GM19463 (cell line): ENCODE data around the gene CES5A.
"Not testable (repeated sequence)": the region's sequence is repeated elsewhere in the genome, so short reads cannot be mapped to it uniquely, and the experiment has no call there.

Experiments used
- ATAC-seq: cut with Tn5 transposase; IDR thresholded peaks from one replicate; pipeline ENCODE4 v1.9.1; 2021; ENCODE audit warnings: mild to moderate bottlenecking, moderate library complexity; ENCODE audit not compliant: unreplicated experiment

Gene CES5A

DNA sequence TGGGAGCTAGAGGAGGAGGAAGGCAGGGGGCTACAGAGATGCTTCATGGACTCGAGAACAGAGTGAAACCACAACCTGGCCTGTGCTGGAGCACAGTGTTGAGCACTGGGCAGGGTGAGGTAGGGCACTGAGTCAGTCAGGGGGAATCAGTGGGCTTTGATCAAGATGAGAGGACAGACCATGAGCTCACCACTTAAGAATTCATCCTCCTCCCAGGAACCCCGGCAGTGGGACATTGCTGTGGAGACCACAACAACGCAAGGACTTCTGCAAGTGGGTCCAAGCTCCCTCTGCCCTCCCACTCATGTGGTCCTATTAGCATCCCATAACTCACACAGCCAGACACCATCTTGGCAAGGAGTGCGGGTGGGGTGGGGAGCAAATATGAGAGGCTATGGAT, 1.7 kb upstream of the CES5A start:
- ATAC-seq = no peak

DNA sequence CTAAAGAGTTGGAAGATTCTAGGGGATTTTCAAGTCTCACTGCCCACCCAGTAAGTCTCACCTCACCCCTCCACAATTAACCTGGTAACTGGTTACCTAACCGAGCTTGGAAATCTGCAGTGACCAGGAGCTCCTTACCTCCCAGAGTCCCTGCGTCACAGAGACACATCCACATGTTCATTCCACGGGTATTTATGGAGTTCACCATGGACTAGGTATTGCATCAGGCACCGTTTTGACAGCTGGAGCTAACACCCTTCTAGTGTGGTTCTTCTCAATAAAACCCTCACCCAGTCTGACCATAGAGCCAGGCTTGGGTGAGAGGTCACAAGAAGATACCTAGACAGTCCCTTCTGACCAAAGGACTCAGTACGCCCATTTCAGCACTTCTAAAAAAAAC, 2.1 kb downstream of the CES5A start:
- no peak for ATAC-seq

DNA sequence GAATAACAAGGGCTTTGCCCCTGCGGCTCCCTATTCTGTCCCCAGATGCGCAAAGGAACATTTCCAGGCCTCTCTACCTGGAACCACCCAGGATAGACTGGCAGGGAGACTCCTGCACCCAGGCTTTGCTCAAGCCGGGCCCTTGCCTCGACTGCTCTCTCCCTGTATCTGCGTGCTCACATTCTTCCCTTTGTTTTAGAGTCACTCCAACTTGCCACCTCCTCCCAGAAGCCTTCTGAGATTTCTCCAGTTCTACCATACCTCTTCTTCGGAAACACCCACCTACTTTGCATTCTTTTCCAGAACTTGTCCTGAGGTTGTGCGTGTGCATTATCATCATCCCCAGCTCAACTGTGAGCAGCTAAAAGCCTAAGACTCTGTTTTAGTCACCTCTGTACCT, 3.0 kb downstream of the CES5A start:
- ATAC-seq = no peak

DNA sequence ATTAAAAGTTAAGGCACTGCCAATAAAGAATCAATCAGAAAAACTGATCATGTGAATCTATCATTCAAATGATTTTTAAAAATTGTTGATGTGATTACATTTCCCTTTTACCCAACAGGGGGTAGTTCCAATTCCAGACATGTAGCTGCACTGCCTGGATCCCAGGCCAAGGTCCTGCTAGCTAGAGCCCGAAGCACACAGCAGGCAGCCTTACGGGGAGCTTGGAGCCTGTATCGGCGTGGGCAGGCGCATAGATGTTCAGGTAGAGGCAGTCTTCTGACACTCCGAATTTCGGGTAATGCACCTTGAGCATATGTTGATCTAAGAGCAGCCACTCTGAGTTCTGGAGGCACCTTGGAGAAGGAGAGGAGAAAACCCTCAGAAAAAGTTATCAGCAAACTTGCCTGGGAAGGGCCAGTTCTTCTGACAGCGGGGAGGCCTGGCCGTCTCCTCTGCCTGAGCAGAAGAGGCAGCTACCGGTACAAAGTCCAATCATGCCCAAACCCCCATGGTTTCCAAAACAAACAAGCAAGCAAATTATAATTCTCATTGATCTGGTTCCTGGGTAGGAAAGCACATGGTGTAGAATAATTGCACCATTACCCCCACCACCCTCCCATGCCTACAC, 3.6 kb downstream of the CES5A start:
- ATAC-seq = no peak

DNA sequence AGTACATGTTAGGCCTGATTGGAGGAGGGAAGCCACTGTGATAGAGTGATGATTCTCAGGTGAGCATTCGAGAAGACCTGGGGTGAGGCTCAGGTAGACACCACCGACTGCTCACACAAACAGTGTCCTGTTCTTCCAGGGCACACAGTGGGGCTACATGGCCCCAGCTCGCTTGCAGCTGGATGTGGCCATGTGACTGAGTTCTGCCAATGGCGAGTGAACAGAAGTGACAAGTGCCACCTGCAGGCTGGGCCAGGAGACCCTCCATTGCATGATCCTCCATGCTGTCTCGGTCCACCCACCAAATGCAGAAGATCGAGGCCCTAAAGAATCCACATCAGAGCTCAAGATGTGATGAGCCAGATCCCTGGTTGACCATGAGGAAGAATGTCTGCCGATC, 6.2 kb downstream of the CES5A start:
- ATAC-seq = no peak

DNA sequence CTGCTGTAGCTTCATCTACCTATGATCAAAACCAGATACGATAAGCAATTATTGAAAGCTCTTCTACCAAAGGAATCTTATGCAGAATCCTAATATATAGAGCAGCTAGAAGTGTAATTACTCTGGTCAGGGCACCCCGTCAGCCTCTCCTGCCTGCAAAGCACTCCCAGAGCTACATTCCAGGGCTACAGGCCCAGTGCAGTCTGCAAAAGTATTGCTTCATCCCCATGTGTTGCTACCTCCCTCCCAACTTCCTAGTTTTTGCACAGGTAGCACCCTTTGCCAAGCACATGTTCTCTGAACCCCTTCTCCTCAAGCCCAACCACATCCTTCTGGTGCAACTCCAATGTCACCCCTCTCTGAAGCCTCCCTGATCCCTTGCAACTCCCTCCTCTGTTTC, 7.0 kb downstream of the CES5A start:
- ATAC-seq = no peak

DNA sequence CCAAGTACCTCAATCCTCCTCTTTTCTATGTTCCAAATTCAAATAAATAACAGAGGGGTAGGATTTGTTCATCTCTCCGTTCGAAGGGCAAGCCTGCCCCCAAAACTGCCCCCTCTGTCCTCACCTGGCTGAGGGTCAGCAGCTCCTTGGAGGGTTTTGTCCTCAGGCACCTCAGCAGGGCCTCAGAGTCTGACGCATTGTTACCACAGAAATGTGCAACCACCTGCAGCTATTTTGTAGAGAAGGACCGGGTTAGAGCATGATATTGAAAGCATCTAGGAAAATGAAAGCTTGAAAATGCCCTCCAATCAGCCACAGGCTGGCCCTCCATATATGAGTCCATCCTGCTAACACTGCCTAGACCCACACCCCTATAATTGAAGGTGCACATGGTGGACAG, 13.9 kb downstream of the CES5A start:
- ATAC-seq = no peak

DNA sequence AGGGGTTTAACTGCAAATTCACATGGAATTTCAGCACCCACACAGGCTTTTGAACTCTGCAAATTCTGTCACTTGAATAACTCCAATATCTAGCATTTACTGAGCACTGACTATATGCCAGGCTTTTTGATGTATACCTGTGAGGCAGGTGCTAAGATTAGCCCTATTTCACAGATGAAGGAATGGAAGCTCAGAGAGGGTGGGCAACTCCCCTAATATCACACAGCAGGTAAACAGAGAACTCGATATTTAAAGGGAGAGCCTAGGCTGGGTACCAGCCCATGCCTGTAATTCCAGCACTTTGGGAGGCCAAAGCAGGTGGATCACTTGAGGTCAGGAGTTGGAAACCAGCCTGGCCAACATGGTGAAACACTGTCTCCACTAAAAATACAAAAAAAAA, 17.5 kb downstream of the CES5A start:
- not testable (repeated sequence) for ATAC-seq

DNA sequence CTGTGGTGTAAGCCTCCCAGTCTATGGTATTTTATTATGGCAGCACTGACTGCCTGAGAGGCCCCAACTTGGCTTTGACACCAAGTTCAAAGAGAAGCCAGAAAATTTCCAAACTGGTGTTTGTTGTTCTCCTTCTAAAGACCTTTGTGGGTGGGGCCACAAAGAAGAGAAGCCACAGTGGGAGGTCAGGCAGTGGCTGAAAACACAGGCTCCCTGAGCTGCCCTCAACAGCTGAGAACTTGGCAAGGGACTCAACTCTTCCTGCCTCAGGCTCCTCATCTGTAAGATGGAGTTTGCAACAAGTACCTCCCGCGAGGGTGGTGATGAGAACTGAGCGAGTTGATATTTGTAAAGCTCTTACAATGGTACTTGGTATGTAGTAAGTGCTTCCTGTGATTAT, 18.2 kb downstream of the CES5A start:
- ATAC-seq = no peak

DNA sequence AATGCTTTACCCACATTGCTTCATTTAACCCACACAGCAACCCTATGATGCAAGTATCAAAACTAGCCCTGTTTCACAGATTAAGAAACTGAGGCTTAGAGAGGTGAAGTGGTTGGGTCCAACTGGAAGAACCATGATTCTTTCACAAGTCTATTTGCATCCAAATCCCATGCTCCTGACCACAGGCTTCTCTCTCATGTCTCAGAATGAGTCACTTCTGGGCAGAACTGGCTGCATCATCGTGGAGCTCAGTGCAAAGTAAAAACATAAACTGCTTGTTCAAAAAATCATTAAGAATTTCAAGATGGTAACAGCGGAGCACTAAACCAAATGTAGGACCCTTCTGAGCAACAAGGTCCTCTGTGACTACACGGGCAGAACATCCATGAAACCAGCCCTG, 22.1 kb downstream of the CES5A start:
- ATAC-seq = no peak

DNA sequence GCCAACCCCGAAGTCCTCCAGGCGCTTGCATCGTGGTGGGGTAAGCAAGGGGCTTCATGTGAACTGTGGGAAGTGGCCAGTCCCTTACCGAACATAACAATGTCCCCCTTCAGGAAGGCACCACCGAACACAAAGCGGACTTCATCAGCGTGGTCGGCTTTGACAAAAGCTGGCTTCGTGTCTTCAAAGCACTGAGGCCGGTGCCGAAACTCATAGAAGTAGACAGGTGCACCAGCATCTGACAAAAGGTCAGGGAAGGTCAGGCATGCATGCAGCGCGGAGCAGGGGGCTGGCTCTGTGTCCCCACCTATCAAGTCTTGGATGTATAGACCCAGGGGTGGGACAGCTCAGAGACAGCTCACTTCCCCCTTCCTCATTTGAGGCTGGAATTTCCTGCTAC, 25.6 kb downstream of the CES5A start:
- ATAC-seq = no peak

DNA sequence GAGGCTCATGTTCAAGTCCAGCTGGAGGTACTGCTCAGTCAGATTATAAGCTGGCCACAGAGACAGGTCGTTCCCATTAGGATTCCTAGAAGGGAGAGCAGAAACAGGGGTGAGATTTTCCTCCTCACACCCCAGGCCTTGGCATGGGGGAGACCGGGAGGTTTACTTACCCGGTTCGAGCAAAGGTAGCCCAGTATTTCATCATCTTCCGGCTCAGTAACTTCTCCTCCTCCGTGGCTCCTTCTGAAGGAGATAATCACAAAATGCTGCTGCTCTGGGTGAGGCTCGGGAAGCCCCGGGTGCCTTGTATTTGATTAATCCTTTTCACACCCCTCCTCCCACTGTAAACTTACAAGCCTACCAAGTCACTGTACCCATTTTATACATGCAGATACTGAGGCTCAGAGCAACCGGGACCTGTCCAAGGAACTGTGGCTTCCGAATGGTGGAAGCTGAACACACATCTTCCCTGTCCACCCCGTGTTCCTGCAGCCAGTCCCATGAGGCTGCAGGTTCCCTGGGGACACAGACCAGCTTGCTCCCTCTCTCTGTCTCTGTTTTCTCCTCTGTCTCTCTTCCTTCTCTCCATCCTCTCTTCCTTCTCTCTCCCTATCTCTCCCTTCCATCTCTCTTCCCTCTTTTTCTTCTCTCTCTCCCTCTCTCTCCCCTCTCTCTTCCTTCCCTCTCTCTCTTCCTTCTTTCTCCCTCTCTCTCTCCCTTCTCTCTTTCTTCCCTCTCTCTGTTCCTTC, 28.4 kb downstream of the CES5A start:
- no peak for ATAC-seq

DNA sequence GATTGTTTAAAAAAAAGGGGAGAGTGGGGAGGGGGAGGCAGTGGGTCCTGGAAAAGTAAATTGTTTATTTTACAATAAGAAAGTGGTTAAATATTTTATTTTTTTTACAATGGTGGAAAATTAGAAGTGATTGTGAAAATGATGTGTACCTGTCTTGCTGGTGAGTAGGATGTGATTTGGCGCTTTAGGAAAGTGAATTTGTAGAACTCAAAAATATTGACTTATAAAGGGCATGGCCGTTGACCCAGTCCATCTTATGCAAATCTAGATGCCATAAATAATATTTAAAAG, 32.1 kb downstream of the CES5A start:
- ATAC-seq = no peak

DNA sequence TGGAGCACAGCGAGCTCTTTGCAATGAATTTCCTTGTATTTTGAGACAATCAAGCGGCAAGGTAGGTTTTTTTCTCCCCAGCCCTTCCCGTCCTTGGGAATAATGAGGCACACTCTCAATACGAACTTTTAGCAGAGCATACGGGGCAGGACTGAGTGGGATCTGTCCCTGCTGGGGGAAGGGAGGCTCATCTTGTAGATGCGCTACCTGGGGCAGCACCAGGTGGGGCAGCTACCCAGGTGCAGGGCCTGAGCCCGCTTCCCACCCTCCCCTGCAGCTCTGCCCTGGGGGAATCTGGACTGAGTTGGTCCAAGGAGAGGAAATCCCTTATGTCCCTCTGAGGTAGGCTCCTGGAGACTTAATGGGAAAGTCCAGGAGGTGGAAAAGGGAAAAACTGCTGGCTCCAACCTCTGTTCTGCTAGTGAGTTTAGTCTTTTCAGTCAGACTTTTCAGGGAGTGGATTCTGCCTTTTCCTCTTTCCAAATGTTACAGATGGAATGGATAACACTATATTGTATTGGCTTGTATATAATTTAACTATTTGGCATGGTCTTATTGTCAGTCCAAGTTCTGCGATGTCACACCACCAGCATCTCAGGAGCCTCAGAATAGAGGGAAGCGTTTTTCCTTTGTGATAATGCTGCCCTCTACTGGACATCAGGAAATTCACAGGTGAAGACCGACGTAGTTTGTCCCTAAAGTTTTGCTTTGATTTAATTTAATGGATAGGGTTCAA, 32.6 kb downstream of the CES5A start:
- ATAC-seq = no peak

DNA sequence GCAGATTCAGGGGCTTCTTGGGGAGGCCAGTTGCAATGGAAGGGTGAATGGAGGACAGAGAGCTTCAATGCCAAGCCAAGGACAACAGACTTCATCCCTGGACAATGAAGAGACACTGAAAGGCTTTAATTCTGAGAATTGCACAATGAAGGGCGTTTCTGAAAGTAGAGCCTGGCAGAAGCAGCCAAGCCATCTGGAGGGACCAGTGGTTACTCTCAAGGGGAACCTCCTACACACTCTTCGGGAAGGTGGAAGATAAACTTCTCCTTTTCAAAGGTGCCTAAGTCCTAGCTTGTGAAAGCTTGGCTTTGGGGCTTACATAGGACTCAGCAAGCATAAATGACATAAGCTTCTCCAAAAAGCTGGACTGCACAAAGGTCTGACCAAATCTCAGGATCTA, 36.1 kb downstream of the CES5A start:
- ATAC-seq = no peak

DNA sequence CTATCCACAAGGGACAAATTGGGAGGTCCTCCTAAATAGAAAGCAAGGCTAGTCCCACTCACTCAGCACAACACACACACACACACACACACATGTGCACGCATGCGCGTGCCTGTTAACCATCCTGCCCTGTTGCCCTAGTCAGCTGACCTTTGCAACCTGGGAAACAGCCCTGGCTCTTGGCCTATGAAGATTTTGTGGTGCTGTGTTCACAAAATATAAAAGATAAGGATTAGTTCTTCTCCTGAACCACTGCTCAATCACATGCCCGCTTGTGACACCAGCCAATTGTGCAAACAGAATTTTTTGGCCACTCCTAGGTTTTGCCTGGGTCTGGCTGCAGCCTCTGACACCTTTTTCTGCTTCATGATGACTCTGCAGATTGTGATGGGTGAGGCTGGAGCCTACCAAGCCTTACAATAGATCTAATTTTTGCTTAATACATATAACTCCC, 39.0 kb downstream of the CES5A start:
- ATAC-seq = no peak

DNA sequence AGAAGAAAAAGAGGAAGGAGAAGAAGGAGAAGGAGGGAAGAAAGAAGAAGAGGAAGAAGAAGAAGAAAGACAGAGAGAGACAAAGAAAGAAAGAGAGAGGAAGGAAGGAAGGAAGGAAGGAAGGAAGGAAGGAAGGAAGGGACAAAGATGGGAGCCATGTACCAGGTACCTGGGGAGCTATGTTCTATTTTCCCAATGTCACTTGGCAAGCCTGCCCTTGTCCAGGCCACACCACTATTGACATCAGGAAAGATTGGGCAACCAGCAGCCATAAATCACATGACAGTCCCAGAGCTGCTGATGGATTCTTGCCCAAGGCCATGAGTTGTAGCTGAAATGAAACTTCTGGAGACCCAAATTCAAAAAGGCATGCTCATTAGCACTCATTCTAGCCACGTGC, 39.6 kb downstream of the CES5A start:
- ATAC-seq = no peak

DNA sequence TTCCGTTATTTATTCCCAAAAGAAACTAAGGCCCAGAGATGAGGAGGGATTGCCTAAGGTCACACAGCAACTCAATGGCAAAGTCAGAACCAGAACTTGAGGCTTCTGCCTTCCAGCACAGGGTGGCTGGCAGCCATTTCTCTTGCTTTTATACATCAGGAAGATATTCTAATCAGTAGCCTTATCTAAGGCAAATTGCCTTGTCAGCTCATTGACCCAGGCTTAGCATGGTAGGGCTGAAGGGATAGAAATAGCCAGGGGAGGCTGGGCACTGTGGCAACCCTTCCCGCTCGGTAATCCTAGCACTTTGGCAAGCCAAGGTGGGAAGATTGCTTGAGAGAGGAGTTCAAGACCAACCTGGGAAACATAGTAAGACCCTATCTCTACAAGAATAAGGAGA, 40.0 kb downstream of the CES5A start:
- ATAC-seq = not testable (repeated sequence)

DNA sequence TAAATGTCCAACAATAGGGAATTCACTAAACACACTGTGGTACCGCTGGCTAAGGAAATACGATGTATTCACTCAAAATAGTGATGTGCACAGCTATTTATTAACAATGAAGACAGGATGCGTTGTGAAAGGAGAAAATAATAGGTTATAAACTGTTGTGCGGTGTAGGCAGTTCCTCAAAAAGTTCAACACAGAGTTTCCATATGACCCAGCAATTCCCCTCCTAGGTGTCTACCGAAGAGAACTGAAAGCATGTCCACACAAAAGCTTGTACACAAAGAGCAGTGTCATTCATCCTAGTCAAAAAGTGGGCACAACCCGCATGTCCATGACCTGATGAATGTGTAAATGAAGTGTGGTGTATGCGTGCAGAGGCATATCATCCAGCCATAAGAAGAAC, 41.1 kb downstream of the CES5A start:
- ATAC-seq = peak; percentile 83

DNA sequence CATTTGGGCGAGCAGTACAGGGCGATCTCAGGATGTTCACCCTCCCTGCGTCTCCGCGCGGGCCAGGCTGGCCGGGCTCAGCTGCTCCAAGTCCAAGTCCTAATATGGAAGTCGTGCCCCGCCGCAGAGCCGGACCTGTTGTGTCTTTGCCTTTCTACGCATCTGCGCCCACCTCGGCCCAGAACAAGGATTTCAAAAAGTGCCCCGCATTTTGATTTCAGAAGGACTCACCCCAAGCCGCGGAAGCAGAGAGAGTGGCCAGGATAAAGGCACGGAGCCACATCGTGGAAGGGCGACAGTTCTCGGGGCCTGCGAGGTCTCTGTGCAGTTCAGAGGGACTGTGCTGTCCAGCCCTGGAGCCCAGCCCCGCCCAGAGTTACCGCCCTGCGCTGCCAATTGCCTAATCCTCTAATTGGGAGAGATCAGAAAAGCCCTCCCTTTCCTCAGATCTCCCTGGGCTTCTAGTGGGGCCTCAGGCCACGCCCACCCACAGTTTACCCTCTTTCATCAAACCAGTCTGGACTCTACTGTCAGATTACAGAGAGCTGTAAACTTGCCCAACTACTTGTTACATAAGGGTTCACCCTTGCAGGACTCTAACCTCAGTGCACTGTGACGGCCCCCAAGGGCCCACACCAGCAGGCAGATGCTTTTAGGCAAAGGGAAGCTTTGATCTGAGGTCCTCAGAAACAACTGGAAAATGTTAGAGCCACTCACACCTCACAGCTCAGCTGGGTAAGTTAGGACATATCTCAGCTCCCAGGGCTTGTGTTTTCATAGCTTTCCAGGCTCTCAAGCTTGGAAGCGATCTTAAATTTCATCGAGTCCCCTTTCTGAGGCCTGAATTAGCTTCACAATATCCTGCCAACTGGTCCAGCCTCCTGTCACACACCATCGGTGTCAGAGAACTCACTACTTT, 42.1 kb downstream of the CES5A start, which contains the start of gene CES1:
Gene CES1 (minus strand): TSS at position 324 of the 919 bp plus-strand sequence. CDS start 41 bp downstream, at position 283.
- ATAC-seq = no peak

DNA sequence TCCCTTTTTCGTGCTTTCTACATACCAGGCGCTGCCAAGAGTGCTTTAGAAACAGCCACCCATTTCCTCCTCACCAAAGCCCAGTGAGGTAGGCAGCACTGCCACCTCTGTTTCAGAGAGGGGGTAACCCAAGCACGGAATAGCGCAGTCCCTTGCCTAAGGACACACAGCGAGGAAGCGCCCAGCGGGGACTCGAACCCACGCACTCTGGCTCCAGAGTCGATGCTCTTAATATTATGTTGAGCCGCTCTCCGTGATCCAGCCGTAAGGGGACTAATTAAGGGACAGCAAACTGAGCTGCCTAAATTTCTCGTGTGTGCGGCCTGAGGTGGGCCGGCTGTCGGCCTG, 42.8 kb downstream of the CES5A start:
- no peak for ATAC-seq
